Transverse colon (tissue), 4 donors: Measurements from ENCODE around the gene TRIM54. TPM values are rescaled to one million over a fixed set of nuclear protein-coding genes. Genes with fewer than 3 reads are reported as not detected.
A peak's percentile ranks its signal among the peaks of the same experiment; 100 is the strongest.
"Not testable (repeated sequence)": the region's sequence is repeated elsewhere in the genome, so short reads cannot be mapped to it uniquely, and the experiment has no call there.

ENCODE experiments used
- DNase-seq: peaks from one replicate; pipeline ENCODE4 v3.0.0-alpha.2; 2019
- H3K27ac ChIP-seq, 4 donors: fragments of 200-600 bp; sonication (generic); 2 replicates each; pipeline ENCODE4 v1.5.1; 2016 to 2018; ENCODE audit warnings: inconsistent platforms in 4 of 4
- H3K27me3 ChIP-seq: fragments of 200-600 bp; sonication (generic); 2 replicates; pipeline ENCODE4 v1.5.1; 2017; ENCODE audit warnings: inconsistent platforms
- H3K36me3 ChIP-seq, 4 donors: fragments of 200-600 bp; sonication (generic); 2 replicates each; pipeline ENCODE4 v1.5.1; 2017 to 2019; ENCODE audit warnings: inconsistent platforms in 4 of 4
- H3K4me1 ChIP-seq, 4 donors: fragments of 200-600 bp; sonication (generic); 2 replicates each; pipeline ENCODE4 v1.5.1; 2017 to 2020; ENCODE audit warnings: inconsistent platforms in 4 of 4
- H3K4me3 ChIP-seq, 4 donors: fragments of 200-600 bp; sonication (generic); 1 replicate in 1 of 4; 2 replicates in 3 of 4; pipeline versions ENCODE4 v1.5.1 to v1.6.1; 2017 to 2019; ENCODE audit warnings: inconsistent platforms in 4 of 4
- H3K9me3 ChIP-seq, 2 donors: fragments of 200-600 bp; sonication (generic); 2 replicates each; pipeline ENCODE4 v1.5.1; 2017 to 2019; ENCODE audit warnings: inconsistent platforms in 2 of 2
- CTCF ChIP-seq, 5 experiments: fragments of 200-600 bp in 3 of 5; fragments of 450-650 bp in 2 of 5; sonication (generic) in 3 of 5; IDR thresholded peaks; 1 replicate in 2 of 5; 2 replicates in 3 of 5; pipeline ENCODE4 v1.5.1; 2016 to 2017; ENCODE audit warnings: antibody characterized with exemption in 5 of 5, inconsistent platforms in 3 of 5, mild to moderate bottlenecking in 2 of 5, moderate library complexity in 1 of 5
- EP300 ChIP-seq: sonication (generic); formaldehyde crosslinking; IDR thresholded peaks from one replicate; pipeline ENCODE4 v1.6.1; 2017; ENCODE audit warnings: antibody characterized with exemption, low read depth
- POLR2A ChIP-seq: fragments of 450-650 bp; IDR thresholded peaks from one replicate; pipeline ENCODE4 v1.6.1; 2016; ENCODE audit warnings: antibody characterized with exemption, mild to moderate bottlenecking, moderate library complexity
- POLR2AphosphoS5 ChIP-seq, 3 donors: sonication (generic); formaldehyde crosslinking; IDR thresholded peaks; one replicate each; pipeline ENCODE4 v1.6.1; 2016; ENCODE audit warnings: antibody characterized with exemption in 3 of 3
- WGBS, 2 donors: methylation state at CpG; one replicate each; pipeline ENCODE4 v1.1.5; 2018; ENCODE audit warnings: low coverage in 1 of 2; 5-methylcytosine and 5-hydroxymethylcytosine counted together
- in situ Hi-C, 4 donors: fragments of 200-750 bp; cut with MboI; loops; one replicate each; pipeline versions ENCODE4 v1.15.0 to v1.15.1; 2017; ENCODE audit warnings: low sequenced_read_pairs in 3 of 4, low pct_ligation_motif_present in 1 of 4, low pct_unique_long_range_greater_than_20kb in 1 of 4
- intact Hi-C: fragments of 100-400 bp; cut with DNase I; formaldehyde crosslinking; loops from one replicate; pipeline ENCODE4 v1.15.1; 2023; ENCODE audit warnings: low total_unique reads
- total RNA-seq, 4 donors: library from RNA; depleted of rRNA; stranded (reverse); fragments of >200 nt; gene quantifications; one replicate each; pipeline ENCODE4 v1.1.0, GENCODE V29; 2016

TRIM54 gene
- total RNA-seq, 4 donors from 2014 or later, result 0.40 to 1.9 (median 1.2) TPM; not detected in 1

- in situ Hi-C loops (no loop called here), intact Hi-C loops (no loop called here)
- TF ChIP-seq POLR2A, result no peak
- TF ChIP-seq POLR2AphosphoS5 (IDR thresholded peaks at IDR 0.05), result no peak
- no peak for TF ChIP-seq CTCF (IDR thresholded peaks at IDR 0.05)
- Histone ChIP-seq H3K9me3 (no peaks in the 10 kb centered on the region), H3K27me3 (no peaks in the 10 kb centered on the region), H3K27ac (no peak overlapping the region), H3K4me3 (no peak overlapping the region), H3K4me1 (peaks cover under 1 to 7% (median 3%) of the 10 kb centered on the region in 4 donors), H3K36me3 (no peaks in the 10 kb centered on the region)
- DNase-seq, result no peak
- WGBS, 2 donors, result 59 to 100% methylated on average over 1 to 11 of the region's 12 CpGs
These were observed 34.6 kb downstream of the TRIM54 start for GRCh38 chr2:27316655-27317412.

DNA sequence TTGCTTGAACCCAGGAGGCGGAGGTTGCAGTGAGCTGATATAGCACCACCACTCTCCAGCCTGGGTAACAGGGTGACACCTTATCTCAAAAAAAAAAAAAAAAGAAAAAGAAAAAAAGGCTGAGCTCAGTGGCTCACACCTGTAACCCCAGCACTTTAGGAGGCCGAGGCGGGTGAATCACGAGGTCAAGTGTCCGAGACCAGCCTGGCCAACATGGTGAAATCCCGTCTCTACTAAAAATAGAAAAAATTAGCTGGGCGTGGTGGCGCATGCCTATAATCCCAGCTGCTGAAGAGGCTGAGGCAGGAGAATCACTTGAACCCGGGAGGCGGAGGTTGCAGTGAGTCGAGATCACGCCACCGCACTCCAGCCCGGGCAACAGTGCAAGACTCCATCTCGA, 37.6 kb downstream of the TRIM54 start:
- in situ Hi-C loops, H3K27ac ChIP-seq, DNase-seq, H3K4me3 ChIP-seq, H3K27me3 ChIP-seq, H3K36me3 ChIP-seq, H3K9me3 ChIP-seq, intact Hi-C loops: not testable (repeated sequence)
- WGBS, 2 donors, result 93 to 97% methylated on average over 6 to 15 of the region's 15 CpGs
- H3K4me1 ChIP-seq, result peaks cover 7 to 22% (median 18%) of the 10 kb centered on the region in 4 donors

- H3K36me3 ChIP-seq, result peaks cover 0 to 2% (median 0%) of the 10 kb centered on the region in 4 donors
- TF ChIP-seq CTCF (IDR thresholded peaks at IDR 0.05) (peak; percentile 12 to 49 (median 28)), POLR2AphosphoS5 (IDR thresholded peaks at IDR 0.05) (peak in 2 of 3 donors; percentile 30 to 51), POLR2A (no peak)
- H3K4me1 ChIP-seq, result peaks cover 7 to 22% (median 18%) of the 10 kb centered on the region in 4 donors
- no peak overlapping the region for H3K4me3 ChIP-seq
- intact Hi-C loops, result no loop called here
- in situ Hi-C loops, result no loop called here
- H3K9me3 ChIP-seq, result no peaks in the 10 kb centered on the region
- WGBS, 2 donors, result 59 to 80% methylated on average over 2 to 8 of the region's 8 CpGs
- H3K27me3 ChIP-seq, result no peaks in the 10 kb centered on the region
- no peak overlapping the region for H3K27ac ChIP-seq
- peak; percentile 57 for DNase-seq
These were observed 38.8 kb downstream of the TRIM54 start for GRCh38 chr2:27320958-27321543.

DNA sequence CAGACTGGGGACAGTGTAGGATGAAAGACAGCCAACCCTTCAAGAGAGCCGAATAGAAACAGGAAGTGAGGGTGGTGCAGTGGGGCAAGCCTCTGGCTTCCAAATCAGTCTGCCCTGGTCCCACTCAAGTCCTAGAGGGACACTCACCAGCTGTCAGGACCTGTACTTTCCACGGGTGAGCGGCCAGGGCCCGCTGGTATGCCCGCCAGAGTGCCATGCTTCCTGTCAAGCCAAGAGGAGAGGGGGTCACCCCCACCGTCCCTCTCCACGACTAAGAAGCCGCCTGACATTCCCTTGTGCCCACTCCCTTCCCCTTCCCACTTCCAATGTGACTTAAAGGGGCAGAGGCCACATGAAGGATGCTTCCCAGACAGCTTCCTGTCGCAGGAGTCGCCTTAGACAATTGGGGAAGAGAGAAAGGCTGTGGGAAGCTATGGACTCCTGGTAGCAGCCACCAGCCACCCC, 40.1 kb downstream of the TRIM54 start:
- in situ Hi-C loops, result no loop called here

More for the DNA sequence above, 40.1 kb downstream of the TRIM54 start:
- peak overlapping the region; percentile 71 to 76 (median 73) for H3K4me3 ChIP-seq
- H3K27me3 ChIP-seq, result no peaks in the 10 kb centered on the region
- intact Hi-C loops, result no loop called here
- WGBS, 2 donors, result 4% methylated on average over 10 of the region's 10 CpGs; no CpG with 5 or more reads in 1 of the 2 donors
- DNase-seq, result peak; percentile 18
- no peaks in the 10 kb centered on the region for H3K9me3 ChIP-seq
- no peak for TF ChIP-seq POLR2A
- no peak for TF ChIP-seq CTCF (IDR thresholded peaks at IDR 0.05)
- TF ChIP-seq POLR2AphosphoS5 (IDR thresholded peaks at IDR 0.05), result no peak
- TF ChIP-seq EP300, result no peak
- peaks cover 0 to 11% (median 2%) of the 10 kb centered on the region in 4 donors for H3K36me3 ChIP-seq
- peak overlapping the region; percentile 90 to 94 (median 92) for H3K27ac ChIP-seq
- H3K4me1 ChIP-seq, result peaks cover 7 to 22% (median 18%) of the 10 kb centered on the region in 4 donors
